Retinal pigment epithelial cell (primary cell): ENCODE measurements around the gene AIFM1.

Source experiments
- DNase-seq: peaks from one replicate; pipeline ENCODE4 v3.0.0-alpha.2; 2010; ENCODE audit warnings: low read depth
- H3K4me3 ChIP-seq: 2 replicates; pipeline ENCODE4 v1.5.1; 2011; ENCODE audit warnings: mild to moderate bottlenecking, low read length, control low read depth, moderate library complexity
- TF ChIP-seq, protein P1 (sequence below): conservative IDR thresholded peaks from 2 replicates; pipeline ENCODE4 v1.5.1; 2011; ENCODE audit warnings: low read depth, low read length, control low read depth, inconsistent platforms

AIFM1 gene

DNA sequence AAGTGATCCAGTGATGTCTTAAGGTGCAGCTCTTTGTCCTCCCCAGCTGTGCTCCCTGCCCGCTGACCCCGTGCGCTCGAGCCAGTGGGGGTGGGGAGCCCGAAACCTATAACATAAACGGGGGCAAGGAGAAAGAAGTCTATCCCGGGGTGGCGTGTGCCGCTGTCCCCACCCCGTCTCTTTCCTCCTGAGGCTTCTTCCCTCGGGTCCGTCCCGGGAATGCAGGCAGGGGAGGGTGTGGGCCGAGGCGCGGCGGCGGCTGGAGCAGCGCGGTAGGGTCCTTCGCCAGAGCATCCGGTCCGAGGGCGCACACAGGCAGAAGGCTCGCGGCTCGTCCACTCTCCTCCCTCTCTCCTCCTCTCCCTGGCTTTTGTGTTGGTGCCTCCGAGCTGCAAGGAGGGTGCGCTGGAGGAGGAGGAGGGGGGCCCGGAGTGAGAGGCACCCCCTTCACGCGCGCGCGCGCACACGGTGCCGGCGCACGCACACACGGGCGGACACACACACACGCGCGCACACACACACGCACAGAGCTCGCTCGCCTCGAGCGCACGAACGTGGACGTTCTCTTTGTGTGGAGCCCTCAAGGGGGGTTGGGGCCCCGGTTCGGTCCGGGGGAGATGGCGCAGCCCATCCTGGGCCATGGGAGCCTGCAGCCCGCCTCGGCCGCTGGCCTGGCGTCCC lies 5.9 kb upstream of the AIFM1 start, which contains the start of gene RAB33A:
Gene RAB33A (plus strand): TSS at position 517 of the 681 bp plus-strand sequence. CDS start 101 bp downstream, at position 618.
- peak within 1 kb of the TSS; percentile 61 for H3K4me3 ChIP-seq
- TF ChIP-seq, protein P1, sequence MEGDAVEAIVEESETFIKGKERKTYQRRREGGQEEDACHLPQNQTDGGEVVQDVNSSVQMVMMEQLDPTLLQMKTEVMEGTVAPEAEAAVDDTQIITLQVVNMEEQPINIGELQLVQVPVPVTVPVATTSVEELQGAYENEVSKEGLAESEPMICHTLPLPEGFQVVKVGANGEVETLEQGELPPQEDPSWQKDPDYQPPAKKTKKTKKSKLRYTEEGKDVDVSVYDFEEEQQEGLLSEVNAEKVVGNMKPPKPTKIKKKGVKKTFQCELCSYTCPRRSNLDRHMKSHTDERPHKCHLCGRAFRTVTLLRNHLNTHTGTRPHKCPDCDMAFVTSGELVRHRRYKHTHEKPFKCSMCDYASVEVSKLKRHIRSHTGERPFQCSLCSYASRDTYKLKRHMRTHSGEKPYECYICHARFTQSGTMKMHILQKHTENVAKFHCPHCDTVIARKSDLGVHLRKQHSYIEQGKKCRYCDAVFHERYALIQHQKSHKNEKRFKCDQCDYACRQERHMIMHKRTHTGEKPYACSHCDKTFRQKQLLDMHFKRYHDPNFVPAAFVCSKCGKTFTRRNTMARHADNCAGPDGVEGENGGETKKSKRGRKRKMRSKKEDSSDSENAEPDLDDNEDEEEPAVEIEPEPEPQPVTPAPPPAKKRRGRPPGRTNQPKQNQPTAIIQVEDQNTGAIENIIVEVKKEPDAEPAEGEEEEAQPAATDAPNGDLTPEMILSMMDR: no peak
- DNase-seq: no peak

DNA sequence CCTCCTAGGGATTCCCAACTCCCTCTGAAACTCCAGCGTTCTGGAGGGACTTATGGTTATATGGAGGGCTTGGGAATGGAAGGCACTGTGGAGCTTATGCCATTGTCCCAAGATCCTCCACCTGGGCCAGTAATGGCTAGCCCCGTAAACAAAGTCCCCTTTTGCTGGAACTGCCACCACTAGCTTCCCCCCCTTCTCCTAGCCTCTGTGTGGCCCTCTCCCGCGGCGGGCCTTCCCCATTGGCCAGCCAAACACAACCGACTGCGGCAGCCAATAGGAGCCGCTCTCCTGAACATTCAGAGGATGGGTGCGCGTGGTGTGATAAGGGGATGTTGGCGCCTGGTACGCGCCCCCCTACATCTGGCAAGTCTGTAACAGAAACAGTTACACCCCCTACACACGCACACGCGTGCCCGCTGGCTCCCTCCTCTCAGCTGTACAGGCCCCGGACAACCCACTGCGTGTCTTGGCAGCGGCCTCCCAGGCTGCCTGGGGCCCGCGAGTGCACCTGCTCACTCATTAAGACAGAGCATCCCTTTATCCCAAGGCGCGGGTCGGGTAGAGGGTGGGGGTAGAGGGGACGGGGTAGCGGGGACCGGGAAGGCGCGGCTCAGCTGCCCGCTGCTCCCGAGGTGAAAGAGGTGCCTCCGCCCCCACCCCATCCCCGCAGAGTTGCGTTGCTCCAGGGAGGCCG lies 5.3 kb upstream of the AIFM1 start:
- TF ChIP-seq, protein P1: no peak
- peak overlapping the region; percentile 61 for H3K4me3 ChIP-seq
- DNase-seq: peak; percentile 55

DNA sequence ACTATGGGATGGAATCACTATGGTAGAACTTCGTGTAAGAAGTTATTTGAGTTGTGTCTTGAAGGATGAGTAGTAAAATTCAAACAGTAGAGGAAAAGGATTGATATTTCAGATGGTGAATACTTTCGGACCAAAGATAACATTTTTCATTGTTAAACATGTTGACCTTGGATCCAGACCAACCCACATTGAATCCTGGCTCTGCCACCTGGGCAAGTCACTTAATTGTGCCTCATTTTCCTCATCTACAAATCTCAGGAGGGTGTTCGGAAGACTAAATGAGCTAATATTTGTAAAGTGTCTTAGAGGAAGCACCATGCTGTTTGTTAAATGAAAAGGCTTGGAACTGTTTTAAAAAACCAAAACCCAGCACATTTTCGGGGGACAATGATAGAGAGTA lies 1.4 kb upstream of the AIFM1 start:
- peak overlapping the region; percentile 78 for H3K4me3 ChIP-seq
- TF ChIP-seq, protein P1: no peak
- no peak for DNase-seq

DNA sequence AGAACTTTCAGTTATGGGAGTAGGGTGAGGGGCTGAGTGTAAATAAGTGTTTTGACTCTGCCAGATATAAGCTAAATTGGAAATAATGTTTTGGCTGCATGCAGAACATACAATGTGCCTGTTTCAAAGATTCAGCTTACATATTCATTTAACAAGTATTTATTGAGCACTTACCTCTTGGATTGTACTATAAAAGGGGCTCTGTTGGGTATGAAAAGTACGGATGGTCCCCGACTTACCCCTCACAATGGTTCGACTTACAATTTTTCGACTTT lies 799 bp upstream of the AIFM1 start:
- no peak for DNase-seq
- H3K4me3 ChIP-seq: peak overlapping the region; percentile 78
- TF ChIP-seq, protein P1: no peak

DNA sequence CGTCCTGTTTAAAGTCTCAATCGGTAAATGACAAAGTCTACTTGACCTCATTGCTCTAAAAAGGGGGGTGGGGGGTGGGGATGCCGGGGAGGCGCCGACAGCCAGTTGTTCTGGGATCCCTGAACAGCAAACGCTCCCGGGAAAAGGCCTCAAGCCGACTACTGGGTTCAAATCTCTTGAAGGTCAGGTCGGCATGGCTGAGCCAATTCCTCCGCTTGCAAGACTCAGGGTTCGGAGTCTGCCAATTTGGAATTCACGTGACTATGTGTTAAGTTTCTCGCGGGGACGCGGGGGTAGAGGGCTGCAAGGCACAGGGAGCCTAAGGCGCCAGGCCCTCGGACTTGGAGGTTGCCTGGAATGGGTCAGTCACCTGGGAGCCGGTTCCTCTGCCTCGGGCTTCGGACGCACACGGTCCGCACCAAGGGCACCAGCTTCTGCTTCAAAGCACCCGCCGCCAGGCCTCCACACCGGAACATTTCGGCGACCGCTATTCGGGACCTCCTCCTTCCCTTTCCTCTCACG lies 399 bp downstream of the AIFM1 start:
- no peak for DNase-seq
- H3K4me3 ChIP-seq: peak overlapping the region; percentile 78
- TF ChIP-seq, protein P1: no peak

DNA sequence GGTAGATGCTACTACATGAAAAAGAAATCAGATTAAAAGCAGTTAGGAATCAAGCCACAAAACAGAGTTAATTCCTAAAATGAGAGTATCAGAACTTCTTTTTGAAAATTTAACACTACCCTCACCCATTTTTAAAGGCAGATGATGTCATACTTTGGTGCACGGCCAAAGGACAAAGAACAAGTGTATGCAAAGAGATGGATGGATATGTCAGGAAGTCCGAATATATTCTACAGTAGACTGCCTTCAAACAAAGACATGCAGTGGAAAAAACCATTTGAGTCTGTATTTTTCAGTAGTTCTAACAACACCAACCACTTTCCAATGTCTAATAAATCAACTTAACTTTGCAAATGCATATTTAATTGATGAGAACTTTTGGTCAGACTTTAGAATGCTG lies 2.2 kb downstream of the AIFM1 start:
- no peak overlapping the region for H3K4me3 ChIP-seq

More for the DNA sequence above, 2.2 kb downstream of the AIFM1 start:
- TF ChIP-seq, protein P1: no peak
- no peak for DNase-seq
